Body of pancreas (tissue), 4 donors: ENCODE data around the gene MYL2. TPM values are rescaled to one million over a fixed set of nuclear protein-coding genes. Genes with fewer than 3 reads are reported as not detected.

ENCODE experiments used
- ATAC-seq: fragments of 150-250 bp; one replicate; pipeline ENCODE4 v1.9.1; 2016
- DNase-seq, 4 donors: peaks; one replicate each; pipeline ENCODE4 v3.0.0-alpha.2; 2019
- H3K27ac ChIP-seq, 4 donors: fragments of 200-600 bp; sonication (generic); 1 replicate in 3 of 4; 2 replicates in 1 of 4; pipeline versions ENCODE4 v1.5.1 to v1.6.1; 2016 to 2019; ENCODE audit warnings: mild to moderate bottlenecking in 1 of 4, mixed read lengths in 1 of 4, moderate library complexity in 1 of 4
- H3K27me3 ChIP-seq, 2 donors: fragments of 200-600 bp; sonication (generic); one replicate each; pipeline ENCODE4 v1.6.0; 2016; ENCODE audit warnings: mild to moderate bottlenecking in 1 of 2
- H3K36me3 ChIP-seq, 2 donors: fragments of 200-600 bp; sonication (generic); replicated peaks in 1 of 2; 2 replicates each; pipeline ENCODE4 v1.5.1; 2016; ENCODE audit warnings: low read depth in 2 of 2; ENCODE audit not compliant: insufficient read depth in 1 of 2
- H3K4me1 ChIP-seq: fragments of 200-600 bp; sonication (generic); one replicate; pipeline ENCODE4 v1.6.0; 2016
- H3K4me3 ChIP-seq, 2 donors: fragments of 200-600 bp; sonication (generic); 1 replicate in 1 of 2; 2 replicates in 1 of 2; pipeline ENCODE4 v1.5.1; 2016 to 2019
- H3K9me3 ChIP-seq, 3 donors: fragments of 200-600 bp; sonication (generic); 1 replicate in 2 of 3; 2 replicates in 1 of 3; pipeline ENCODE4 v1.5.1; 2016
- POLR2A ChIP-seq, 3 donors: fragments of 450-650 bp; IDR thresholded peaks; one replicate each; pipeline ENCODE4 v1.6.1; 2016; ENCODE audit warnings: antibody characterized with exemption in 3 of 3, mild to moderate bottlenecking in 2 of 3
- WGBS, 2 donors: methylation state at CpG; one replicate each; pipeline ENCODE4 v1.1.5; 2017; 5-methylcytosine and 5-hydroxymethylcytosine counted together
- intact Hi-C: fragments of 100-400 bp; cut with DNase I; formaldehyde crosslinking; loops from one replicate; pipeline ENCODE4 v1.15.1; 2023
- total RNA-seq, 2 donors: library from RNA; depleted of rRNA; stranded (reverse); fragments of >200 nt; gene quantifications; one replicate each; pipeline ENCODE4 v1.1.0, GENCODE V29; 2016
- TF ChIP-seq, protein P1 (sequence below), 7 experiments: fragments of 450-650 bp in 4 of 7; fragments of 200-600 bp in 3 of 7; sonication (generic) in 3 of 7; IDR thresholded peaks; one replicate each; pipeline ENCODE4 v1.5.1; 2016 to 2019; ENCODE audit warnings: antibody characterized with exemption in 7 of 7

Gene MYL2
- total RNA-seq, 2 donors from 2014 or later: not detected

DNA sequence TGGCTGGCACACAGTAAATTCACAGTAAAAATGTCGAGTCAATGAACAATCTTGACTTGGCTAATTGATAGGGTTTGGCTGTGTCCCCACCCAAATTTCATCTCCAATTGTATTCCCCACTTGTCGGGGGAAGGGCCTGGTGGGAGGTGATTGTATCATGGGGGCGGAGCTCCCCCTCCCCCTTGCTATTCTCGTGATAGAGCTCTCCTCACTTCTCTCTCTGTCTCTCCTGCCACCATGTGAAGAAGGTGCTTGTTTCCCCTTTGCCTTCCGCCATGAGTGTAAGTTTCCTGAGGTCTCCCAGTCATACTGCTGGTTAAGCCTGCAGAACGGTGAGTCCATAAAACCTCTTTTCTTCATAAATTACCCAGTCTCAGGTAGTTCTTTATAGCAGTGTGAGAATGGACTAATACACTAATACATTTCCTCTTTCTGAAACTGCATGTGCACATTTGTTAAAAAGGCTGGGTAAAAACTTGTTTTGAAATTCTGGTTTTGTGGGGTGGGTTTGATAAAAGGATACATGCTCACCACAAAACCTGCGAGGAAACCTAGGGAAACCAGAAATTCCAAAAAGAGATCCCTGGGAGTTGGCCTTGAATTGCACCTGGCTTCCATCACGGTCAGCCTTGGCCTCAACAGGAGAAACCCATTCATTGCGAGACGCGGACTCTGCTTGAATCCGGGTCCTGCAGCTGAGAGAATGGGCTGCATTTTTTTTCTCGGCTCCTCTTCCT, 16.2 kb upstream of the MYL2 start:
- DNase-seq: peak in 1 of 4 donors; percentile 12
- intact Hi-C loops: loop anchor here (10.0 kb wide), 1 partner anchor 358 kb away; no protein-coding TSS in a partner anchor
- peak; percentile 30 for ATAC-seq
- Histone ChIP-seq H3K27ac (no peak overlapping the region), H3K4me1 (peaks cover 9% of the 10 kb centered on the region), H3K4me3 (no peak overlapping the region), H3K9me3 (no peaks in the 10 kb centered on the region), H3K27me3 (no peaks in the 10 kb centered on the region), H3K36me3 (no peaks in the 10 kb centered on the region)
- 38 to 41% methylated on average over 13 of the region's 13 CpGs for WGBS, 2 donors
- TF ChIP-seq, protein P1, sequence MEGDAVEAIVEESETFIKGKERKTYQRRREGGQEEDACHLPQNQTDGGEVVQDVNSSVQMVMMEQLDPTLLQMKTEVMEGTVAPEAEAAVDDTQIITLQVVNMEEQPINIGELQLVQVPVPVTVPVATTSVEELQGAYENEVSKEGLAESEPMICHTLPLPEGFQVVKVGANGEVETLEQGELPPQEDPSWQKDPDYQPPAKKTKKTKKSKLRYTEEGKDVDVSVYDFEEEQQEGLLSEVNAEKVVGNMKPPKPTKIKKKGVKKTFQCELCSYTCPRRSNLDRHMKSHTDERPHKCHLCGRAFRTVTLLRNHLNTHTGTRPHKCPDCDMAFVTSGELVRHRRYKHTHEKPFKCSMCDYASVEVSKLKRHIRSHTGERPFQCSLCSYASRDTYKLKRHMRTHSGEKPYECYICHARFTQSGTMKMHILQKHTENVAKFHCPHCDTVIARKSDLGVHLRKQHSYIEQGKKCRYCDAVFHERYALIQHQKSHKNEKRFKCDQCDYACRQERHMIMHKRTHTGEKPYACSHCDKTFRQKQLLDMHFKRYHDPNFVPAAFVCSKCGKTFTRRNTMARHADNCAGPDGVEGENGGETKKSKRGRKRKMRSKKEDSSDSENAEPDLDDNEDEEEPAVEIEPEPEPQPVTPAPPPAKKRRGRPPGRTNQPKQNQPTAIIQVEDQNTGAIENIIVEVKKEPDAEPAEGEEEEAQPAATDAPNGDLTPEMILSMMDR (IDR thresholded peaks at IDR 0.05): no peak
- no peak for TF ChIP-seq POLR2A (IDR thresholded peaks at IDR 0.05)

DNA sequence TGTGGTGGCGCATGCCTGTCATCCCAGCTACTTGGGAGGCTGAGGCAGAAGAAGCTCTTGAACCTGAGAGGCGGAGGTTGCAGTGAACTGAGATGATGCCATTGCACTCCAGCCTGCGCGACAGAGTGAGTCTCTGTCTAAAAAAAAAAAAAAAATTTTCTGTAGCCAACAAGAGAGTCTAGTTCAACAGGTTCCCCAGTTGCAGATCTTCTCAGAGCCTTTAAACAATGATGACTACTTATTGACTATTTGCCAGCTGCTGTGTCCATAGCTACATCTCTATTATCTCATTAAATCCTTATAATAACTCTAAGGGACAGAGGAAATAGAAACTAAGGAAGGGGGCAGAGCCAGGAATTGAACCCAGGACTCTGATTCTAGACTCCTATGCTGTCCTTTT, 15.2 kb upstream of the MYL2 start:
- H3K4me1 ChIP-seq: peaks cover 9% of the 10 kb centered on the region
- H3K27ac ChIP-seq: no peak overlapping the region
- WGBS, 2 donors: 84 to 95% methylated on average over 4 of the region's 4 CpGs
- no peaks in the 10 kb centered on the region for H3K9me3 ChIP-seq
- intact Hi-C loops: loop anchor here (10.0 kb wide), 1 partner anchor 359 kb away; no protein-coding TSS in a partner anchor
- ATAC-seq: no peak
- H3K36me3 ChIP-seq: no peaks in the 10 kb centered on the region
- DNase-seq: no peak
- H3K27me3 ChIP-seq: peaks cover 0 to 3% of the 10 kb centered on the region in 2 donors
- TF ChIP-seq, protein P1 (IDR thresholded peaks at IDR 0.05): no peak
- no peak for TF ChIP-seq POLR2A (IDR thresholded peaks at IDR 0.05)
- no peak overlapping the region for H3K4me3 ChIP-seq

DNA sequence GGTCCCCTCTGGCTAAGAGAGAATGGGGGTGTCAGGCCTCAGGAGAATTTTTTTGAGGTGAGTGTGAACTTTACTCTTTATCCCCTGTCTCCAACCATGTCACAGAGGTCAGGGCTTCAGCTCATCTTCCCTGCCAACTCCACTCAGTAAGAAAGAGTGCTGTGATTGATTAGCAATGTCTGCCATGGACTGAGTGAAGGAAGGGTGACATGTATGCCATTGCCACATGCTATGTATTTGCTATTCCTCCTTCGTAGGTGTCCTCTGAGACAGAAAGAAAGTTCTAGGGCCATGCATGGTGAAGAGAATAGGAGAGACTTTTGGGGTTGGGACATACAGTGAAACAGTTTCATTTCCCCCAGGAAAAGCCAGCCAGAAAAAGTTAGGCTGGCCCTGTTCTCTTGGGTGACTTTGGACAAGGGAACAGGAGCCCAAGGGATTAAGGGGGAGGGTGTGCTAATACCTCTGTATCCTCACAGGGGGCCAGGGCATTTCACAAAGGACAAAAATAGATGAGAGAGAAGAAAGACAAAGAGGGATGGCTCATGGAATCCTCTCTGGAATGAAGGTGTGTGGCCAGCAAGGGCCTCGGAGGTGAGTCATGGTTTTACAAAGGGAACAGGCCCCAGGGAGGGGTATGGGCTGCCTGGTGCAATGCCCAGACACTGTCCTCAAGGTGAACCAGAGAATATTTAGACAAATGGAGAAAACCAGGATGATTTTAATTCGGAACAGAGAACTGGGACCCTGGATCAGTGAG, 13.9 kb upstream of the MYL2 start:
- intact Hi-C loops: loop anchor here (10.0 kb wide), 1 partner anchor 361 kb away; no protein-coding TSS in a partner anchor
- Histone ChIP-seq H3K4me1 (peaks cover 9% of the 10 kb centered on the region), H3K36me3 (no peaks in the 10 kb centered on the region), H3K27ac (no peak overlapping the region), H3K4me3 (no peak overlapping the region), H3K9me3 (no peaks in the 10 kb centered on the region), H3K27me3 (peaks cover 0 to 3% of the 10 kb centered on the region in 2 donors)
- ATAC-seq: no peak
- TF ChIP-seq, protein P1 (IDR thresholded peaks at IDR 0.05): no peak
- no peak for TF ChIP-seq POLR2A (IDR thresholded peaks at IDR 0.05)
- no peak for DNase-seq
- WGBS, 2 donors: 63 to 66% methylated on average over 3 of the region's 3 CpGs

DNA sequence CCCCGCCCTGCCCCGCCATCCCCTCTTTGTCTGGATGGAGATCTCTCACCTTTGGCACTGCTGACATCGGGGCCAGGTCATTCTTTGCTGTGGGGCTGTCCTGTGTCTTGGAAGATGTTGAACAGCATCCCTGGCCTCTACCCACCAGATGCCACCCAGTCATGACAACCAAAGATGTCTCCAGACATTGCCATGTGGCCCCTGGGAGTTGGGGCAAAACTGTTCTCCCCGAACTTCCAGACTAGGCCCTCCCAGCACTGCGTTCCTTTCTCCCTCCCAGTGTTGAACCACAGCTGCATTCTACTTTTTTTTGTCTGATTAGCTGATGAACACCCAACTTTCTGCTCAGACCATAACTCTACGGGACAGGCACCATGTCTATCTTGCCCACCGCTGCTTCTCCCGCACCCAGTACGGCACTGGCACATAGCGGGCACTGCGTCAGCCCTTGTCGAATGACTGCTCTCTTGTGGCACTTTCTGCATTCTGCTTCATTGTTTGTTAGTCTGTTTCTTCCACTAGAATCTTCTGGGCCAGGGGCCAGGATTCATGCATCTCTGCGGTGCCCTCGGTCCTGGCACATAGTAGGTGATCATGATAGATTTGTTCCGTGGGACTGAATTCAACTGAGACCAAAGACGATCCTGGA, 13.1 kb upstream of the MYL2 start:
- DNase-seq: no peak
- H3K27me3 ChIP-seq: peaks cover 0 to 3% of the 10 kb centered on the region in 2 donors
- no peak for TF ChIP-seq POLR2A (IDR thresholded peaks at IDR 0.05)
- TF ChIP-seq, protein P1 (IDR thresholded peaks at IDR 0.05): no peak
- WGBS, 2 donors: 89% methylated on average over 16 of the region's 16 CpGs
- ATAC-seq: no peak
- H3K9me3 ChIP-seq: no peaks in the 10 kb centered on the region
- no peak overlapping the region for H3K4me3 ChIP-seq
- peaks cover 9% of the 10 kb centered on the region for H3K4me1 ChIP-seq
- no peak overlapping the region for H3K27ac ChIP-seq
- no peaks in the 10 kb centered on the region for H3K36me3 ChIP-seq
- intact Hi-C loops: loop anchor here (10.0 kb wide), 1 partner anchor 361 kb away; no protein-coding TSS in a partner anchor
